ENCODE measurements around the gene COL18A1. TPM values are rescaled to one million over a fixed set of nuclear protein-coding genes. Genes with fewer than 3 reads are reported as not detected.
"Not testable (repeated sequence)": the region's sequence is repeated elsewhere in the genome, so short reads cannot be mapped to it uniquely, and the experiment has no call there.

The COL18A1 gene
- total RNA-seq, 1 experiment from 2014 or later, result 170 TPM

DNA sequence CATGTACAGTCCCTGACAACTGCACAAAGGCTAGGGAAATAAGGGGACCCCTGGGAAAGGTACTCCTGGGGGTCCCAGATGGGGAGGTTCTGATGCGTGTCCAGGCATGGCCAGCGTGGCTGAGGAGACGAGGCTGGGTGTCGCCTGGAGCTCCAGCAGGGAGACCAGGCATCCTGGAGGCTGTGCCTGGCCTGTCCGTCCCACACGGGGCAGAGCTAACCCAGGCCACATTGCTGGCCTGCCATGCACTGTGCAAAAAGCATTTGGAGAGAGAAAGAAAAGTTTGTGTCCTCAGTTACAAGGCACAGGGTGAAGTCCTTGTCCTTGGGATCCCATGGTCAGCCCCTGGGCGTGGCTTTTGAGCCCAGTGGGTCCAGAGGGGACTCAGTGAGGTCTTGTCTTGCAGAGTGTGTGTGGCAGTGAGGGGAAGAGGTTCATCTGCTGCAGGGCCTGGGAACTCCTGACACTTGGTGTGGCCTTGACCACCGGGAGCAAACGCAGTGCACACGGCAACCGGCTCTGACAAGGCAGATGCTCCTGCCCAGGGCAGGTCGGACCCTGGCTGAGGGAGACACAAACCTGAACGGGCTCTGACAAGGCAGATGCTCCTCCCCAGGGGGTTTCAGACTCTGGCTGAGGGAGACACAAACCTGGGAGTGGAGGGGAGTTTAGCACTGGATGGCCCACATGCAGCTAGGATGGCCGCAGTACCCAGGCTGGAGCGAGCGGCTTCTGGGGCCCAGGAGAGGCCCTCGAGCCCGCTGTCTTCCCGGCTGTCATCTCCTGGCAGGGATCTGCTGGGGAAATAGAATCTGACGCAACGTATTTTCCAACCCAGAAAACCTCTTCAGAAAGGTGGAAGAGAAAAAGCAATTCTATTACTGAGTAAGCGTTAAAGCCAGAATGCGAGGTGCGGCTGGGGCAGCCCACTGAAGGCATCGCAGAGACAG is 37.3 kb upstream of the COL18A1 start:
- H3K27me3 Mint-ChIP-seq (ENCODE audit: insufficient read depth, unreplicated experiment), result no peaks in the 10 kb centered on the region
- no peaks in the 10 kb centered on the region for H3K36me3 ChIP-seq (ENCODE audit: control insufficient read depth, insufficient read depth, low read length)
- no peak overlapping the region for H3K4me3 Mint-ChIP-seq (ENCODE audit: unreplicated experiment)
- TF ChIP-seq CTCF (IDR thresholded peaks at IDR 0.05; ENCODE audit: insufficient read depth in 1 of 2, low read depth in 1 of 2, low read length in 1 of 2, severe bottlenecking in 1 of 2, unreplicated experiment in 1 of 2), result no peak
- H3K4me1 ChIP-seq, result peaks cover 49% of the 10 kb centered on the region
- H3K27me3 ChIP-seq (replicated peaks; ENCODE audit: control insufficient read depth, insufficient read depth, low read length), result no peaks in the 10 kb centered on the region
- intact Hi-C loops (cut with micrococcal nuclease; ENCODE audit: unreplicated experiment), result no loop called here
- no peaks in the 10 kb centered on the region for H3K9me3 ChIP-seq
- H3K27ac Mint-ChIP-seq (ENCODE audit: unreplicated experiment), result peak overlapping the region; percentile 99
- peaks cover 18% of the 10 kb centered on the region for H3K36me3 Mint-ChIP-seq (ENCODE audit: insufficient read depth, unreplicated experiment)
- peaks cover 46% of the 10 kb centered on the region for H3K4me1 Mint-ChIP-seq (ENCODE audit: low read depth, unreplicated experiment)
- no peak overlapping the region for H3K4me3 ChIP-seq (ENCODE audit: low read depth, low read length)
- H3K9me3 Mint-ChIP-seq (ENCODE audit: unreplicated experiment), result no peaks in the 10 kb centered on the region
- ChIA-PET POLR2A (no interaction called here), CTCF (no interaction called here)
- no peak for DNase-seq
- no TSS peak for BruUV-seq (replicated peaks)

- H3K4me3 Mint-ChIP-seq (ENCODE audit: unreplicated experiment); H3K36me3 ChIP-seq (ENCODE audit: control insufficient read depth, insufficient read depth, low read length); H3K9me3 Mint-ChIP-seq (ENCODE audit: unreplicated experiment); H3K27ac Mint-ChIP-seq (ENCODE audit: unreplicated experiment); intact Hi-C loops (cut with micrococcal nuclease; ENCODE audit: unreplicated experiment); POLR2A ChIA-PET; BruUV-seq (replicated peaks); CTCF ChIA-PET; H3K27me3 Mint-ChIP-seq (ENCODE audit: insufficient read depth, unreplicated experiment); H3K27me3 ChIP-seq (replicated peaks; ENCODE audit: control insufficient read depth, insufficient read depth, low read length); DNase-seq; H3K9me3 ChIP-seq; H3K4me3 ChIP-seq (ENCODE audit: low read depth, low read length): not testable (repeated sequence)
- Mint-ChIP-seq H3K4me1 (ENCODE audit: low read depth, unreplicated experiment) (peaks cover 41% of the 10 kb centered on the region), H3K36me3 (ENCODE audit: insufficient read depth, unreplicated experiment) (peaks cover 15% of the 10 kb centered on the region)
- H3K4me1 ChIP-seq, result peaks cover 39% of the 10 kb centered on the region
Observed at GRCh38 chr21:45369018-45369417, 35.9 kb upstream of the COL18A1 start.

DNA sequence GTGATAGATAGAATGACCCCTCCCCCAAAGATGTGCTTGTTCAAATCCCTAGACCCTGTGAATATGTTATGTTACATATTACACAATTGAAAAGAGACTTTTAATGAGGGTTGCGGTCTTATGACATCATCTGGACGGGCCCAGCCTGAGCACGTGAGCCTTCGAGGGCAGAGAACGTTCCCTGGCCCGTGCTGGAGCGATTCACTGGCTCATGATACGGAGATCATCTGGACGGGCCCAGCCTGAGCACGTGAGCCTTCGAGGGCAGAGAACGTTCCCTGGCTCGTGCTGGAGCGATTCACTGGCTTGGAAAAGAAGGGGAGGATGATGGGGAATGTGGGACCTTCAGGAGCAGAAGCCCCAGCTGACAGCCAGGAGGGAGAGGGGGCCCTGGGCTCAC is 34.4 kb upstream of the COL18A1 start:
- Histone ChIP-seq H3K36me3 (ENCODE audit: control insufficient read depth, insufficient read depth, low read length) (no peaks in the 10 kb centered on the region), H3K27me3 (replicated peaks; ENCODE audit: control insufficient read depth, insufficient read depth, low read length) (no peaks in the 10 kb centered on the region), H3K4me1 (peaks cover 24% of the 10 kb centered on the region), H3K9me3 (no peaks in the 10 kb centered on the region), H3K4me3 (ENCODE audit: low read depth, low read length) (no peak overlapping the region)
- no peaks in the 10 kb centered on the region for H3K27me3 Mint-ChIP-seq (ENCODE audit: insufficient read depth, unreplicated experiment)
- H3K4me3 Mint-ChIP-seq (ENCODE audit: unreplicated experiment), result no peak overlapping the region
- peaks cover 6% of the 10 kb centered on the region for H3K36me3 Mint-ChIP-seq (ENCODE audit: insufficient read depth, unreplicated experiment)
- CTCF ChIA-PET, result no interaction called here
- no TSS peak for BruUV-seq (replicated peaks)
- POLR2A ChIA-PET, result no interaction called here
- H3K9me3 Mint-ChIP-seq (ENCODE audit: unreplicated experiment), result no peaks in the 10 kb centered on the region
- peaks cover 35% of the 10 kb centered on the region for H3K4me1 Mint-ChIP-seq (ENCODE audit: low read depth, unreplicated experiment)
- H3K27ac Mint-ChIP-seq (ENCODE audit: unreplicated experiment), result peak overlapping the region; percentile 3
- DNase-seq, result no peak
- intact Hi-C loops (cut with micrococcal nuclease; ENCODE audit: unreplicated experiment), result no loop called here
- TF ChIP-seq CTCF (IDR thresholded peaks at IDR 0.05; ENCODE audit: insufficient read depth in 1 of 2, low read depth in 1 of 2, low read length in 1 of 2, severe bottlenecking in 1 of 2, unreplicated experiment in 1 of 2), result no peak

All from Caco-2 (cell line).